LNCAP (cell line): Measurements from ENCODE around the gene SF3B2.

Experiments used
- CTCF ChIP-seq: fragments of 450-650 bp; IDR thresholded peaks from 2 replicates; pipeline ENCODE4 v1.5.1; 2017; ENCODE audit warnings: mild to moderate bottlenecking

Gene SF3B2

GRCh38 chr11:66048547-66049323, 3.4 kb upstream of the SF3B2 start, which contains the start of gene GAL3ST3:
Gene GAL3ST3, minus strand, starts transcription at chr11:66049161. Its CDS starts 3,746 bp downstream, at chr11:66045415.
- TF ChIP-seq CTCF = no peak

- TF ChIP-seq CTCF = no peak
Measured at GRCh38 chr11:66050581-66051231, 1.5 kb upstream of the SF3B2 start.

- no peak for TF ChIP-seq CTCF
Measured at GRCh38 chr11:66051371-66051765, 796 bp upstream of the SF3B2 start.

- no peak for TF ChIP-seq CTCF
Measured at GRCh38 chr11:66052664-66052982, 459 bp downstream of the SF3B2 start.

GRCh38 chr11:66055021-66055420, 2.9 kb downstream of the SF3B2 start:
- no peak for TF ChIP-seq CTCF

- no peak for TF ChIP-seq CTCF
Measured at GRCh38 chr11:66056501-66056900, 4.3 kb downstream of the SF3B2 start.

- TF ChIP-seq CTCF = no peak
Measured at GRCh38 chr11:66059966-66060680, 8.0 kb downstream of the SF3B2 start.
